Suppressor macrophage (primary cell): ENCODE measurements around the gene BTBD9.

Source experiments
- DNase-seq, 4 experiments: peaks; one replicate each; pipeline ENCODE4 v3.0.0-alpha.2; 2020 to 2022
- total RNA-seq, 17 experiments: gene quantifications; one replicate each; lab custom pipeline; 2026; ENCODE audit warnings: mixed read lengths in 6 of 17, inconsistent platforms in 3 of 17; lab: John Stamatoyannopoulos, UW

BTBD9 gene
- total RNA-seq: 9.0 to 33.6 (median 22.3) reads per million in 17 experiments

- peak; percentile 89 to 96 (median 93) for DNase-seq
Observed at GRCh38 chr6:38639498-38640215, at the start of gene BTBD9. Gene BTBD9, minus strand, starts transcription at chr6:38639929.

- peak in 1 of 4 experiments; percentile 14 for DNase-seq
Observed at GRCh38 chr6:38688579-38689087, 48.9 kb upstream of the BTBD9 start.

- no peak for DNase-seq
Observed at GRCh38 chr6:38687549-38687948, 47.8 kb upstream of the BTBD9 start.

GRCh38 chr6:38687043-38687353 is 47.3 kb upstream of the BTBD9 start:
- DNase-seq: no peak

- DNase-seq: no peak
Observed at GRCh38 chr6:38686270-38687042, 46.7 kb upstream of the BTBD9 start.

GRCh38 chr6:38684904-38685303 is 45.2 kb upstream of the BTBD9 start:
- DNase-seq: no peak

- DNase-seq: no peak
Observed at GRCh38 chr6:38684237-38684636, 44.5 kb upstream of the BTBD9 start.

GRCh38 chr6:38681850-38682249 is 42.1 kb upstream of the BTBD9 start:
- DNase-seq: peak in 2 of 4 experiments; percentile 15 to 42

GRCh38 chr6:38679668-38680067 is 39.9 kb upstream of the BTBD9 start:
- DNase-seq: no peak

GRCh38 chr6:38678178-38678760 is 38.5 kb upstream of the BTBD9 start:
- DNase-seq: no peak

- DNase-seq: no peak
Observed at GRCh38 chr6:38676974-38677544, 37.3 kb upstream of the BTBD9 start.

- no peak for DNase-seq
Observed at GRCh38 chr6:38676236-38676973, 36.7 kb upstream of the BTBD9 start.

- peak; percentile 29 to 66 (median 54) for DNase-seq
Observed at GRCh38 chr6:38673397-38674165, 33.9 kb upstream of the BTBD9 start.

GRCh38 chr6:38671885-38672467 is 32.2 kb upstream of the BTBD9 start:
- DNase-seq: peak; percentile 46 to 72 (median 60)

GRCh38 chr6:38658418-38659167 is 18.9 kb upstream of the BTBD9 start:
- no peak for DNase-seq

- no peak for DNase-seq
Observed at GRCh38 chr6:38656896-38657295, 17.2 kb upstream of the BTBD9 start.

GRCh38 chr6:38654263-38654662 is 14.5 kb upstream of the BTBD9 start:
- DNase-seq: no peak

GRCh38 chr6:38651121-38651784 is 11.5 kb upstream of the BTBD9 start:
- DNase-seq: no peak

- no peak for DNase-seq
Observed at GRCh38 chr6:38650207-38650752, 10.6 kb upstream of the BTBD9 start.

GRCh38 chr6:38649744-38650143 is 10.0 kb upstream of the BTBD9 start:
- DNase-seq: no peak
